ENCODE data around the gene WDR59. TPM values are rescaled to one million over a fixed set of nuclear protein-coding genes. Genes with fewer than 3 reads are reported as not detected.

WDR59 gene
- total and polyA plus RNA-seq, 2 donors from 2014 or later = 32.6 to 60.0 TPM

GRCh38 chr16:74898659-74899058, 86.3 kb downstream of the WDR59 start:
- no peak for FAIRE-seq
- no peak overlapping the region for H3K9ac ChIP-seq (ENCODE audit: low read length in 3 of 3)
- intact Hi-C loops (cut with DNase I) = no loop called here
- peaks cover 5 to 30% (median 8%) of the 10 kb centered on the region in 3 donors for H3K36me3 ChIP-seq (ENCODE audit: control insufficient read depth in 2 of 3, insufficient read depth in 3 of 3, low read length in 3 of 3)
- no peak overlapping the region for H3K4me3 ChIP-seq (ENCODE audit: low read length in 3 of 3)
- H3K27ac ChIP-seq (ENCODE audit: low read depth in 2 of 2, low read length in 2 of 2) = no peak overlapping the region
- DNase-seq = no peak
- no peaks in the 10 kb centered on the region for H3K4me1 ChIP-seq (ENCODE audit: control insufficient read depth in 2 of 3, insufficient read depth in 2 of 3, low read depth in 1 of 3, low read length in 3 of 3)
- TF ChIP-seq, protein P1, sequence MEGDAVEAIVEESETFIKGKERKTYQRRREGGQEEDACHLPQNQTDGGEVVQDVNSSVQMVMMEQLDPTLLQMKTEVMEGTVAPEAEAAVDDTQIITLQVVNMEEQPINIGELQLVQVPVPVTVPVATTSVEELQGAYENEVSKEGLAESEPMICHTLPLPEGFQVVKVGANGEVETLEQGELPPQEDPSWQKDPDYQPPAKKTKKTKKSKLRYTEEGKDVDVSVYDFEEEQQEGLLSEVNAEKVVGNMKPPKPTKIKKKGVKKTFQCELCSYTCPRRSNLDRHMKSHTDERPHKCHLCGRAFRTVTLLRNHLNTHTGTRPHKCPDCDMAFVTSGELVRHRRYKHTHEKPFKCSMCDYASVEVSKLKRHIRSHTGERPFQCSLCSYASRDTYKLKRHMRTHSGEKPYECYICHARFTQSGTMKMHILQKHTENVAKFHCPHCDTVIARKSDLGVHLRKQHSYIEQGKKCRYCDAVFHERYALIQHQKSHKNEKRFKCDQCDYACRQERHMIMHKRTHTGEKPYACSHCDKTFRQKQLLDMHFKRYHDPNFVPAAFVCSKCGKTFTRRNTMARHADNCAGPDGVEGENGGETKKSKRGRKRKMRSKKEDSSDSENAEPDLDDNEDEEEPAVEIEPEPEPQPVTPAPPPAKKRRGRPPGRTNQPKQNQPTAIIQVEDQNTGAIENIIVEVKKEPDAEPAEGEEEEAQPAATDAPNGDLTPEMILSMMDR (IDR thresholded peaks at IDR 0.05; ENCODE audit: borderline replicate concordance, extremely low read depth, insufficient read depth) = no peak
- no peaks in the 10 kb centered on the region for H3K9me3 ChIP-seq (ENCODE audit: control insufficient read depth in 2 of 3, insufficient read depth in 1 of 3, low read length in 3 of 3)
- H3K27me3 ChIP-seq (ENCODE audit: control insufficient read depth, insufficient read depth, low read length) = no peaks in the 10 kb centered on the region

DNA sequence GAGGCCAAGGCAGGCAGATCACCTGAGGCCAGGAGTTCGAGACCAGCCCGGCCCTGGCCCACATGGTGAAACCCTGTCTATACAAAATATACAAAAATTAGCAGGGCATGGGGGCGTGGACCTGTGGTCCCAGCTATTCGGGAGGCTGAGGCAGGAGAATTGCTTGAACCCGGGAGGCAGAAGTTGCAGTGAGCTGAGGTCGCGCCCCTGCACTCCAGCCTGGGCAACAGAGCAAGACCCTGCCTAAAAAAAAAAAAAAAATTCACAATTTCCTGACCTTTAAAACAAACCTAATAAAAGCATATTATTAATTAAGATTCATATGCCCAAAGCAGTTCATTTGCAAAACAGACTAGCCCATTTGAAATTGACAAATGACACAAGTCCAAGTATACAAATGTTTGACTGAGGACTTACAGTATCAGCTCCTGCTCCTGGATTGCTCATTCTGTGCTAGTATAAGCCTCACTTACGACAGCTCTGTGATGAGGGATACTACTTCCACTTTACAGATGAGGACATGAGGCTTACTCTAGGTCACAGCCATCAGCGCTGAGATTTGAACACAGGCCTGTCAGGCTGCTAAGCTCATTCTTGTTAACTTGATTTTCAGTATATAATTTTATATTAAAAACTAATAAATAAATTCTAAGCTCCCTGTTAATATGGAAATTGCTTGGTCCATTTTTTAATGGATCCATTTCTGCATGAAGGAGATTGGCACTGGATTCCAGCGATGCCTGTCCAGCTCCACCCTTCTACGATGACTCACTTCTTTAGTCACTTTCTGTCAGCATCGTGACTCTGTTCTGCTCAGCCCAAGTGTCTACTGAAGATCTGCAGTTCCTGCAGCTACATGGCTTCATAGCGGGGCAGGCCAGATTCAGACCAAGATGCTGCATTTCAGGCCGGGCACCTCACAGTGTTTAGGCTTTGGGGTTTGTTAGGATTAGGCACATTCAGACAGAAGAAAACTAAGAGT, 88.2 kb downstream of the WDR59 start:
- FAIRE-seq = no peak
- Histone ChIP-seq H3K27ac (ENCODE audit: low read depth in 2 of 2, low read length in 2 of 2) (no peak overlapping the region), H3K4me1 (ENCODE audit: control insufficient read depth in 2 of 3, insufficient read depth in 2 of 3, low read depth in 1 of 3, low read length in 3 of 3) (no peaks in the 10 kb centered on the region), H3K9me3 (ENCODE audit: control insufficient read depth in 2 of 3, insufficient read depth in 1 of 3, low read length in 3 of 3) (no peaks in the 10 kb centered on the region), H3K27me3 (ENCODE audit: control insufficient read depth, insufficient read depth, low read length) (no peaks in the 10 kb centered on the region), H3K4me3 (ENCODE audit: low read length in 3 of 3) (no peak overlapping the region), H3K9ac (ENCODE audit: low read length in 3 of 3) (no peak overlapping the region), H3K36me3 (ENCODE audit: control insufficient read depth in 2 of 3, insufficient read depth in 3 of 3, low read length in 3 of 3) (peaks cover 5 to 32% (median 17%) of the 10 kb centered on the region in 3 donors)
- intact Hi-C loops (cut with DNase I) = no loop called here
- DNase-seq = no peak
- TF ChIP-seq, protein P1 (IDR thresholded peaks at IDR 0.05; ENCODE audit: borderline replicate concordance, extremely low read depth, insufficient read depth) = no peak

DNA sequence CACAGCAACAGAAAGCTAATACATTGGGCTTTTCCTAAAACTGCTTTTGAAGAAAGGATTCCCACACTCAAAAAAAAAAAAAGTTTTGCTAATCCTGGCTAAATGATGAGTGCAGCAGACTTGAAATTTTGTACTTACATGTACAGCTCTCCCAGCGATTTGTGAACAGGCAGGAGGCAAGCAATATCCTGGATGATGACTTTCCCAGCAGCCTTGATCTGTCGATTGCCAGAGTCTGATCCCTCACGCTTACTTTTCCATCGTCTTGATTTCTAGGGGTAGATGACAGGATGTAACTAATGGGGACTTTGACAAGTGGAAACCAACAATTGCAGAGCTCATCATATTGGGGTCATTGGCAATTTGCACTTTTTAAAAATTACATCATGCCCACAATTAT, 91.4 kb downstream of the WDR59 start:
- intact Hi-C loops (cut with DNase I) = no loop called here
- Histone ChIP-seq H3K4me1 (ENCODE audit: control insufficient read depth in 2 of 3, insufficient read depth in 2 of 3, low read depth in 1 of 3, low read length in 3 of 3) (no peaks in the 10 kb centered on the region), H3K27me3 (ENCODE audit: control insufficient read depth, insufficient read depth, low read length) (no peaks in the 10 kb centered on the region), H3K9ac (ENCODE audit: low read length in 3 of 3) (no peak overlapping the region), H3K36me3 (ENCODE audit: control insufficient read depth in 2 of 3, insufficient read depth in 3 of 3, low read length in 3 of 3) (peaks cover 2 to 41% (median 27%) of the 10 kb centered on the region in 3 donors), H3K4me3 (ENCODE audit: low read length in 3 of 3) (no peak overlapping the region), H3K9me3 (ENCODE audit: control insufficient read depth in 2 of 3, insufficient read depth in 1 of 3, low read length in 3 of 3) (no peaks in the 10 kb centered on the region), H3K27ac (ENCODE audit: low read depth in 2 of 2, low read length in 2 of 2) (no peak overlapping the region)
- DNase-seq (no peak), FAIRE-seq (no peak)
- TF ChIP-seq, protein P1 (IDR thresholded peaks at IDR 0.05; ENCODE audit: borderline replicate concordance, extremely low read depth, insufficient read depth) = no peak
